ENCODE data around the gene SLC25A18.

SLC25A18 gene

DNA sequence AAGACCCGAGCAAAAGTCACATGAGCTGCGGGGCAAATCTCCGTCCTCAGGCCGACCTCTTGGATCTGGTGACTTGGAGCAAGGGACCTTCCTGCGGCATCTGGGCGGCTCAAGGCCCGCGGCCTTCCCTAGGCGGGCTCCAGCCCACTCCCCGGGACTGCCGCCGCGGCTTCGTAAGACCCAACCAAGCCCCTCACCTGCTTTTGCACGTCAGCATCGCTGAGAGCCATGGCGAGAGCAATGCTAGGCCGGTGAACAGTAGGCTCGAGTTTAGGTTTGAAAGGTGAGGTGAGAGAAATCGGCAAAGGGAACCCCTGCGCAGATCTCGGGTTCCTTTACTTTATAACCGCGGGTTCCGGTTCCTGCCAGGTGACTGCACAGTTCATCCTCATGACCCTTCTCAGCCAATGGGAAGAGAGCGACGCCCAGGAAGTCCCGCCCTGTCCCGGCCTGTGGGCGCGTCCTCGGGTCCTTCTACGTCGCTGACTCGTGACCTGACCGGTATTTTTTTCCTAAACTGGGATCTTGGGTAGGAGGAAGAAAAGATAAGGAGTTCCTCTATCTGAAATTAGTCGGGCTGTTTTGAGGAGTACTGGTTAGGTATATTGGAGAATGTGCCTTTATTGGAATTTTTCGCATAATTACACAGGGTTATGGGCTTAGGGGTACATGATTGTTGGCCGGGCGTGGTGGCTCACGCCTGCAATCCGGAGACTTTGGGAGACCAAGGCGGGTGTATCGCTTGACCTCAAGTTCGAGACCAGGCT is 65.3 kb downstream of the SLC25A18 start, which contains the start of gene ATP6V1E1:
ATP6V1E1 (minus strand) TSS at position 344 of the 767 bp plus-strand sequence; CDS start at position 230, 114 bp downstream.
- TF ChIP-seq, protein P1, sequence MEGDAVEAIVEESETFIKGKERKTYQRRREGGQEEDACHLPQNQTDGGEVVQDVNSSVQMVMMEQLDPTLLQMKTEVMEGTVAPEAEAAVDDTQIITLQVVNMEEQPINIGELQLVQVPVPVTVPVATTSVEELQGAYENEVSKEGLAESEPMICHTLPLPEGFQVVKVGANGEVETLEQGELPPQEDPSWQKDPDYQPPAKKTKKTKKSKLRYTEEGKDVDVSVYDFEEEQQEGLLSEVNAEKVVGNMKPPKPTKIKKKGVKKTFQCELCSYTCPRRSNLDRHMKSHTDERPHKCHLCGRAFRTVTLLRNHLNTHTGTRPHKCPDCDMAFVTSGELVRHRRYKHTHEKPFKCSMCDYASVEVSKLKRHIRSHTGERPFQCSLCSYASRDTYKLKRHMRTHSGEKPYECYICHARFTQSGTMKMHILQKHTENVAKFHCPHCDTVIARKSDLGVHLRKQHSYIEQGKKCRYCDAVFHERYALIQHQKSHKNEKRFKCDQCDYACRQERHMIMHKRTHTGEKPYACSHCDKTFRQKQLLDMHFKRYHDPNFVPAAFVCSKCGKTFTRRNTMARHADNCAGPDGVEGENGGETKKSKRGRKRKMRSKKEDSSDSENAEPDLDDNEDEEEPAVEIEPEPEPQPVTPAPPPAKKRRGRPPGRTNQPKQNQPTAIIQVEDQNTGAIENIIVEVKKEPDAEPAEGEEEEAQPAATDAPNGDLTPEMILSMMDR (IDR thresholded peaks at IDR 0.05; ENCODE audit: unreplicated experiment in 3 of 3), result no peak
- Mint-ChIP-seq H3K27me3 (ENCODE audit: low read depth) (no peaks in the 10 kb centered on the region), H3K9me3 (no peaks in the 10 kb centered on the region), H3K27ac (peak within 1 kb of the TSS; percentile 96 to 98 (median 98)), H3K36me3 (ENCODE audit: low read depth) (peaks cover 5% of the 10 kb centered on the region), H3K4me1 (peaks cover 27% of the 10 kb centered on the region), H3K4me3 (peak within 1 kb of the TSS; percentile 93 to 98 (median 94))

DNA sequence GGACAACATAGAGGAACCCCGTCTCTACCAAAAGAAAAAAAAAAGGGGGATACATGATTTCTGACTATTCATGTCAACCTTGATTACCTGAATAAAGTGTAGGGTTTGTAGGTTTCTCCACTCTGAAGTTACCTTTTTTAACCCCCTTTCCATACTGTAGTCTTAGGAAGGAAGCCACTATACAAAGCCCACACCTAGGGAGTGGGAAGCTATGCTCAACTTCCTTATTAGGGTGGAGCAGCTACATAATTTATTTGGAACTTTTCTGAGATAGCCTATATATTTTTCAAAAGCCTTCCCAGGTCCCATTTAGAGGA is 65.8 kb downstream of the SLC25A18 start:
- H3K27ac Mint-ChIP-seq, result peak overlapping the region; percentile 96 to 98 (median 98)
- H3K27me3 Mint-ChIP-seq (ENCODE audit: low read depth), result no peaks in the 10 kb centered on the region
- H3K36me3 Mint-ChIP-seq (ENCODE audit: low read depth), result no peaks in the 10 kb centered on the region
- no peaks in the 10 kb centered on the region for H3K9me3 Mint-ChIP-seq
- H3K4me1 Mint-ChIP-seq, result peaks cover 32% of the 10 kb centered on the region
- H3K4me3 Mint-ChIP-seq, result peak overlapping the region; percentile 93 to 98 (median 94)
- TF ChIP-seq, protein P1 (IDR thresholded peaks at IDR 0.05; ENCODE audit: unreplicated experiment in 3 of 3), result no peak

DNA sequence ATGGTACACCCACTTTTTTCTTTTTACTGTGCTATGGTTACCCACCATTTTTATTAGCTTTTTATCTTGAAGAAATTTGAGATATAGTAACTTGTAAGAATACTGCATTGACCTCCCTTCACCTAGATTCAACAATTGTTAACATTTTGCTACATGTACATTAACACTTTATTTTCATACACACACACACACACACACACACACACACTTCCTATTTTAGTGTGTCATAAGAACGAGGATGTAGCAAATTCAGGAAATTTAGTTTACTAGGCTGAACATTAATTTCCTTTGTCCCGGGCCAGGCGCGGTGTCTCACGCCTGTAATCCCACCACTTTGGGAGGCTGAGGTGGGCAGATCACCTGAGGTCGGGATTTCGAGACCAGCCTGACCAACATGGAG is 66.3 kb downstream of the SLC25A18 start:
- Mint-ChIP-seq H3K4me1 (peaks cover 32% of the 10 kb centered on the region), H3K4me3 (peak overlapping the region; percentile 93 to 98 (median 94)), H3K36me3 (ENCODE audit: low read depth) (no peaks in the 10 kb centered on the region), H3K9me3 (no peaks in the 10 kb centered on the region), H3K27me3 (ENCODE audit: low read depth) (no peaks in the 10 kb centered on the region), H3K27ac (peak overlapping the region; percentile 70 to 96 (median 71))
- TF ChIP-seq, protein P1 (IDR thresholded peaks at IDR 0.05; ENCODE audit: unreplicated experiment in 3 of 3), result no peak

GRCh38 chr22:17631076-17631565 is 67.8 kb downstream of the SLC25A18 start:
- TF ChIP-seq, protein P1 (IDR thresholded peaks at IDR 0.05; ENCODE audit: unreplicated experiment in 3 of 3), result no peak
- Mint-ChIP-seq H3K9me3 (no peaks in the 10 kb centered on the region), H3K27me3 (ENCODE audit: low read depth) (no peaks in the 10 kb centered on the region), H3K4me1 (peaks cover 32% of the 10 kb centered on the region), H3K27ac (peak overlapping the region; percentile 37 to 83 (median 48)), H3K36me3 (ENCODE audit: low read depth) (no peaks in the 10 kb centered on the region), H3K4me3 (peak overlapping the region; percentile 52 to 73 (median 69))

GRCh38 chr22:17633217-17633997 is 70.1 kb downstream of the SLC25A18 start:
- no peaks in the 10 kb centered on the region for H3K36me3 Mint-ChIP-seq (ENCODE audit: low read depth)
- no peaks in the 10 kb centered on the region for H3K9me3 Mint-ChIP-seq
- TF ChIP-seq, protein P1 (IDR thresholded peaks at IDR 0.05; ENCODE audit: unreplicated experiment in 3 of 3), result no peak
- peak overlapping the region in 2 of 3 experiments; percentile 54 to 74 for H3K4me3 Mint-ChIP-seq
- H3K27me3 Mint-ChIP-seq (ENCODE audit: low read depth), result no peaks in the 10 kb centered on the region
- H3K27ac Mint-ChIP-seq, result peak overlapping the region; percentile 68 to 99 (median 97)
- peaks cover 38% of the 10 kb centered on the region for H3K4me1 Mint-ChIP-seq

Data from nephron (organoid).